Testis (tissue), 2 donors: Measurements from ENCODE around the gene PDZD4.

Experiments used
- POLR2A ChIP-seq: fragments of 450-650 bp; IDR thresholded peaks from one replicate; pipeline ENCODE4 v1.6.1; 2017; ENCODE audit warnings: antibody characterized with exemption, mild to moderate bottlenecking, moderate library complexity
- TF ChIP-seq, protein P1 (sequence below), 3 experiments: fragments of 450-650 bp in 2 of 3; fragments of 200-600 bp in 1 of 3; sonication (generic) in 1 of 3; IDR thresholded peaks; one replicate each; pipeline ENCODE4 v1.5.1; 2016 to 2019; ENCODE audit warnings: antibody characterized with exemption in 3 of 3, mild to moderate bottlenecking in 2 of 3, moderate library complexity in 1 of 3

DNA sequence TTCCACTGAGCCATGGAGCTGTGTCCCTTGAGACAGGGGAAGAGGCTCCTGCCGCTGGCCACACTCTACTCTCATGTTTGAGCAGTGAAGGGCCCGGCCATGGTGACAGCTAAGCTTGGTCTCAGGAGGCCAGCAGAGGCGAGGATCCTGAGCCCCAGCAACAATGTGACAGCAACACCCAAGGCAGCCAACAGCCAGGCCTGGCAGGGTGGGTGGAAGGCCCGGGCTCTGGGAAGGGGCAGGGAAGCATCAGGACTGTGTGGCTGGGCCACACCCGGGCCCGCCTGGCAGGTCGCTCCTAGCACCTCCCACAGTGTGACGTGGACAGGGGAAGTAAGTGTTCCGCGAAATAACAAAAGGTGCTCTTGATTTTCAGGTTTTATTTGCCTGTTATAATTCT is 30.8 kb upstream of the PDZD4 start:
- TF ChIP-seq, protein P1, sequence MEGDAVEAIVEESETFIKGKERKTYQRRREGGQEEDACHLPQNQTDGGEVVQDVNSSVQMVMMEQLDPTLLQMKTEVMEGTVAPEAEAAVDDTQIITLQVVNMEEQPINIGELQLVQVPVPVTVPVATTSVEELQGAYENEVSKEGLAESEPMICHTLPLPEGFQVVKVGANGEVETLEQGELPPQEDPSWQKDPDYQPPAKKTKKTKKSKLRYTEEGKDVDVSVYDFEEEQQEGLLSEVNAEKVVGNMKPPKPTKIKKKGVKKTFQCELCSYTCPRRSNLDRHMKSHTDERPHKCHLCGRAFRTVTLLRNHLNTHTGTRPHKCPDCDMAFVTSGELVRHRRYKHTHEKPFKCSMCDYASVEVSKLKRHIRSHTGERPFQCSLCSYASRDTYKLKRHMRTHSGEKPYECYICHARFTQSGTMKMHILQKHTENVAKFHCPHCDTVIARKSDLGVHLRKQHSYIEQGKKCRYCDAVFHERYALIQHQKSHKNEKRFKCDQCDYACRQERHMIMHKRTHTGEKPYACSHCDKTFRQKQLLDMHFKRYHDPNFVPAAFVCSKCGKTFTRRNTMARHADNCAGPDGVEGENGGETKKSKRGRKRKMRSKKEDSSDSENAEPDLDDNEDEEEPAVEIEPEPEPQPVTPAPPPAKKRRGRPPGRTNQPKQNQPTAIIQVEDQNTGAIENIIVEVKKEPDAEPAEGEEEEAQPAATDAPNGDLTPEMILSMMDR (IDR thresholded peaks at IDR 0.05), result no peak
- no peak for TF ChIP-seq POLR2A
